Spleen (tissue), 11 donors: Measurements from ENCODE around the gene MYO3A. TPM values are rescaled to one million over a fixed set of nuclear protein-coding genes. Genes with fewer than 3 reads are reported as not detected.

Source experiments
- DNase-seq: peaks from one replicate; pipeline ENCODE4 v3.0.0-alpha.2; 2020
- H3K27ac ChIP-seq, 8 donors: fragments of 200-600 bp; sonication (generic) in 7 of 8; 1 replicate in 4 of 8; 2 replicates in 4 of 8; pipeline versions ENCODE4 v1.5.0 to v1.8.0; 2016 to 2021; ENCODE audit warnings: inconsistent platforms in 4 of 8, mild to moderate bottlenecking in 4 of 8, moderate library complexity in 1 of 8
- H3K27me3 ChIP-seq, 7 donors: fragments of 200-600 bp; sonication (generic) in 6 of 7; replicated peaks in 1 of 7; 1 replicate in 4 of 7; 2 replicates in 3 of 7; pipeline versions ENCODE4 v1.5.0 to v1.8.0; 2016 to 2021; ENCODE audit warnings: inconsistent platforms in 3 of 7, mild to moderate bottlenecking in 1 of 7
- H3K36me3 ChIP-seq, 6 donors: fragments of 200-600 bp; sonication (generic) in 5 of 6; 1 replicate in 4 of 6; 2 replicates in 2 of 6; pipeline versions ENCODE4 v1.5.0 to v1.8.0; 2016 to 2021; ENCODE audit warnings: inconsistent platforms in 2 of 6
- H3K4me1 ChIP-seq, 6 donors: fragments of 200-600 bp; sonication (generic) in 5 of 6; 1 replicate in 3 of 6; 2 replicates in 3 of 6; pipeline versions ENCODE4 v1.5.0 to v1.8.0; 2016 to 2021; ENCODE audit warnings: inconsistent platforms in 3 of 6
- H3K4me3 ChIP-seq, 8 donors: fragments of 200-600 bp; sonication (generic) in 7 of 8; 1 replicate in 4 of 8; 2 replicates in 4 of 8; pipeline versions ENCODE4 v1.5.0 to v1.8.0; 2016 to 2021; ENCODE audit warnings: inconsistent platforms in 4 of 8, mild to moderate bottlenecking in 4 of 8, moderate library complexity in 2 of 8
- H3K9me3 ChIP-seq, 8 donors: fragments of 200-600 bp; sonication (generic) in 7 of 8; 1 replicate in 4 of 8; 2 replicates in 4 of 8; pipeline versions ENCODE4 v1.5.0 to v1.8.0; 2016 to 2021; ENCODE audit warnings: inconsistent platforms in 4 of 8
- POLR2A ChIP-seq, 3 donors: fragments of 450-650 bp; IDR thresholded peaks; one replicate each; pipeline ENCODE4 v1.5.1; 2017; ENCODE audit warnings: antibody characterized with exemption in 3 of 3, mild to moderate bottlenecking in 1 of 3
- POLR2AphosphoS5 ChIP-seq, 3 donors: sonication (generic); formaldehyde crosslinking; IDR thresholded peaks; one replicate each; pipeline ENCODE4 v1.5.1; 2017; ENCODE audit warnings: antibody characterized with exemption in 3 of 3
- WGBS, 5 donors: extraction: QIAGEN DNeasy Blood & Tissue Kit in 3 of 5; methylation state at CpG; one replicate each; pipeline versions ENCODE4 v1.1.5 to v1.1.7; 2013 to 2018; 5-methylcytosine and 5-hydroxymethylcytosine counted together
- intact Hi-C: fragments of 100-400 bp; cut with DNase I; formaldehyde crosslinking; loops from one replicate; pipeline ENCODE4 v1.15.0; 2023; ENCODE audit warnings: low total_unique reads
- polyA plus RNA-seq, 3 donors: library from polyadenylated mRNA; stranded (reverse); fragments of 200-250 nt; gene quantifications; one replicate each; pipeline ENCODE4 v1.2.1, GENCODE V29; 2013
- total RNA-seq, 7 donors: library from RNA; depleted of rRNA in 3 of 7; stranded (reverse); fragments of >200 nt in 3 of 7; fragmentation: NEBNext Ultra II Directional in 4 of 7; extraction: Animal tissue kit (Norgen Biotek cat#: 25700) in 4 of 7; gene quantifications; one replicate each; pipeline versions ENCODE4 v1.1.0 to v1.2.1, GENCODE V29; 2016 to 2021
- TF ChIP-seq, protein P1 (sequence below), 11 experiments: fragments of 200-600 bp in 7 of 11; fragments of 450-650 bp in 4 of 11; sonication (generic) in 4 of 11; IDR thresholded peaks in 8 of 11; conservative IDR thresholded peaks in 3 of 11; 1 replicate in 7 of 11; 2 replicates in 4 of 11; pipeline versions ENCODE4 v1.4.0 to v1.8.0; 2016 to 2021; ENCODE audit warnings: antibody characterized with exemption in 11 of 11, inconsistent platforms in 4 of 11, mild to moderate bottlenecking in 1 of 11
- donor health status: healthy with polysubstance abuse.
- donor health status: DM: no; HTN: no; CAD: no; lungs with moderate emphysema.
- donor health status: DM: no; HTN: no; CAD: no.
- donor health status: Bipolar disorder and iron deficiency.
- donor health status: healthy.
- donor health status: DM: no; HTN: no; CAD: no.
- donor health status: DM: yes; HTN: yes; CAD: no.

Gene MYO3A
- total and polyA plus RNA-seq, 10 donors, result 0.09 to 1.3 (median 0.34) TPM; not detected in 1

DNA sequence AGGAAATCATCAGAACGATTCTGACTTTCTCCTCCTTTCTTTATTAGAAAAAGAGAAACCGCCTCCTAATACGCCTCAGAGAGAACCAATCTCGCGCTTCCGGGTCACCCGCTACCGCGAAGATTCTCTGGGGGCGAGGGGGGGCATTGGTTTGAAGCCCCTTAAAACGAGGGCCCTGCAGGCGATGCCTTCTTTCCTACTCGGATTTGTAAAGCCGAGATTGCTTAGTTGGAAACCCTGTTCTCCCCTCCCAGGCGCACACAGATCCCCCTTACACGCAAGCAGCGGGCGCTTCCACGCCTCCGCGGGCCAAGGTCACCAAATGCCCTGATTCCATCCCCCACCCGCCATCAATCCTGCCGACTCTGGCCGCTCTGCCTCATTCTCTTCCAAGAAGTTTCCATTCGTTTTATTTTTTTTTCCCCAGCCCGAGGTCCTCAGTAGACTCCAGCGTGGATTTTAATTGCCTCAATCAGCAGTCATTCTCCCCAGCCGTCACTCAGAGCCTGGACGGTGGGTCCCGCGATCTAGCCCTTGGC is 281.4 kb downstream of the MYO3A start:
- 2 to 6% (median 3%) methylated on average over 31 of the region's 31 CpGs for WGBS, 5 donors
- TF ChIP-seq, protein P1, sequence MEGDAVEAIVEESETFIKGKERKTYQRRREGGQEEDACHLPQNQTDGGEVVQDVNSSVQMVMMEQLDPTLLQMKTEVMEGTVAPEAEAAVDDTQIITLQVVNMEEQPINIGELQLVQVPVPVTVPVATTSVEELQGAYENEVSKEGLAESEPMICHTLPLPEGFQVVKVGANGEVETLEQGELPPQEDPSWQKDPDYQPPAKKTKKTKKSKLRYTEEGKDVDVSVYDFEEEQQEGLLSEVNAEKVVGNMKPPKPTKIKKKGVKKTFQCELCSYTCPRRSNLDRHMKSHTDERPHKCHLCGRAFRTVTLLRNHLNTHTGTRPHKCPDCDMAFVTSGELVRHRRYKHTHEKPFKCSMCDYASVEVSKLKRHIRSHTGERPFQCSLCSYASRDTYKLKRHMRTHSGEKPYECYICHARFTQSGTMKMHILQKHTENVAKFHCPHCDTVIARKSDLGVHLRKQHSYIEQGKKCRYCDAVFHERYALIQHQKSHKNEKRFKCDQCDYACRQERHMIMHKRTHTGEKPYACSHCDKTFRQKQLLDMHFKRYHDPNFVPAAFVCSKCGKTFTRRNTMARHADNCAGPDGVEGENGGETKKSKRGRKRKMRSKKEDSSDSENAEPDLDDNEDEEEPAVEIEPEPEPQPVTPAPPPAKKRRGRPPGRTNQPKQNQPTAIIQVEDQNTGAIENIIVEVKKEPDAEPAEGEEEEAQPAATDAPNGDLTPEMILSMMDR (IDR thresholded peaks at IDR 0.05 in 8 of 11, conservative IDR thresholded peaks at IDR 0.05 in 3 of 11), result no peak
- TF ChIP-seq POLR2A (IDR thresholded peaks at IDR 0.05) (no peak), POLR2AphosphoS5 (IDR thresholded peaks at IDR 0.05) (no peak)
- H3K9me3 ChIP-seq, result no peaks in the 10 kb centered on the region
- peaks cover 19 to 43% (median 37%) of the 10 kb centered on the region in 6 donors for H3K4me1 ChIP-seq
- intact Hi-C loops, result no loop called here
- no peak for DNase-seq
- H3K27me3 ChIP-seq, result peaks cover 19 to 100% (median 98%) of the 10 kb centered on the region in 7 donors
- peak overlapping the region in 7 of 8 donors; percentile 6 to 51 (median 20) for H3K4me3 ChIP-seq
- H3K36me3 ChIP-seq, result no peaks in the 10 kb centered on the region
- H3K27ac ChIP-seq, result no peak overlapping the region

DNA sequence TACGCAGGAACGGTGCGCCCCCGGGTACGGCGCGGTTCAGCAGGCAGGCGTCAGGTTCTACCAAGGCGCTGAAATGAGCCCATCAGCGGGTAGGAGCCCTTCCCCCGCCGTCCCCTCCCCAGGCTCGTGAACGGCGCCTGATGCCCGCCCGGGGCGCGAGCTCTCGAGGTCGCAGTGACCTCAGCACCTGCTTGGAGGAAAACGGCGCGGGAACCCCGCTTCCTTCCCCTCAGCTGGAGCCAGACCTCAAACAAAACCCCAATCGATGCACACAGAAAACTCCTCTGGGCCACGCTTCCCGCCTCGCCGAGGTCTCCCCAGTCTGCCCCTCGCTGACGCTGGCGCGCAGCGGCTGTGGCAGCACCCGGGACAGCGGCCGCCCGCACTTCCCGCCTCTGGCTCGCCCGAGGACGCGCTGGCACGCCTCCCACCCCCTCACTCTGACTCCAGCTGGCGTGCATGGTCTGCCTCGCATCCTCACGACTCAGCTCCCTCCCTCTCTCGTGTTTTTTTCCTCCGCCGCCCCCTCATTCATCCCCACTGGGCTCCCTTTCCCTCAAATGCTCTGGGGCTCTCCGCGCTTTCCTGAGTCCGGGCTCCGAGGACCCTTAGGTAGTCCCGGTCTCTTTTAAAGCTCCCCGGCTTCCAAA is 282.0 kb downstream of the MYO3A start:
- WGBS, 5 donors, result 1 to 2% (median 2%) methylated on average over 45 to 57 of the region's 57 CpGs
- Histone ChIP-seq H3K4me1 (peaks cover 19 to 43% (median 37%) of the 10 kb centered on the region in 6 donors), H3K4me3 (peak overlapping the region in 7 of 8 donors; percentile 1 to 51 (median 20)), H3K27me3 (peaks cover 19 to 100% (median 97%) of the 10 kb centered on the region in 7 donors), H3K36me3 (no peaks in the 10 kb centered on the region), H3K9me3 (no peaks in the 10 kb centered on the region), H3K27ac (no peak overlapping the region)
- TF ChIP-seq POLR2AphosphoS5 (IDR thresholded peaks at IDR 0.05) (no peak), POLR2A (IDR thresholded peaks at IDR 0.05) (no peak)
- TF ChIP-seq, protein P1 (IDR thresholded peaks at IDR 0.05 in 8 of 11, conservative IDR thresholded peaks at IDR 0.05 in 3 of 11), result no peak
- intact Hi-C loops, result no loop called here
- no peak for DNase-seq

DNA sequence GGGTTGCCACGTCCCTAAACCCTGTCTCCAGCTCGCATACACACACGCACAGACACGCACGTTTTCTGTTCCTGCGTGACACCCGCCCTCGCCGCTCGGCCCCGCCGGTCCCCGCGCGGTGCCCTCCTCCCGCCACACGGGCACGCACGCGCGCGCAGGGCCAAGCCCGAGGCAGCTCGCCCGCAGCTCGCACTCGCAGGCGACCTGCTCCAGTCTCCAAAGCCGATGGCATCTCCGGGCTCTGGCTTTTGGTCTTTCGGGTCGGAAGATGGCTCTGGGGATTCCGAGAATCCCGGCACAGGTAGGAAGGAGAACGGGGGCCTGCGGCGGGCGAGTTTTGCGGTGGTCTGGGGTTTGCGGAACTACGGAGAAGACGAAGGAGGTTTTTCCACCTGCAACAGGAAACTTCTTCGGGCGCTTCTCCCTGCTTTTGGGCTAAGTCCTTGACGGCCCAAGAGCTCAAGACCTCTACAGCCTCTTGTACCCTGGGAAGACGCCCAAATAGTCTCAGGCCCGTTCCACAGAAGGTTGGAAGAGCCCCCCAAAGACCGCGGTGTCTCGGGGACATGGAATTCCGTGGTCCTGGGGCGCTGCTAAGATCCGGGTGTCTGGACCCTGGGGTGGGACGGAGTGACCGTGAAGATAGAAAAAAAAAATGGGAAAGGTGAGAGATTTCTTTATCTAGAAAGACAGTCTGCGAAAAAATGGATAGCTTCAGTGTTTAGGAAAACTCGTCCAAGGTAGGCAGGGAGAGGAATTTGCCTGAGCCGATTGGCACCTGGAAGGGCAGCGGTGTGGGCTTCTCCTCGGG is 282.8 kb downstream of the MYO3A start, which contains the start of gene GAD2:
GAD2 (plus strand) TSS at position 190 of the 811 bp plus-strand sequence; CDS start at position 226, 36 bp downstream.
- TF ChIP-seq POLR2AphosphoS5 (IDR thresholded peaks at IDR 0.05) (no peak), POLR2A (IDR thresholded peaks at IDR 0.05) (no peak)
- TF ChIP-seq, protein P1 (IDR thresholded peaks at IDR 0.05 in 8 of 11, conservative IDR thresholded peaks at IDR 0.05 in 3 of 11), result no peak
- DNase-seq, result no peak
- H3K27me3 ChIP-seq, result peaks cover 16 to 100% (median 95%) of the 10 kb centered on the region in 7 donors
- H3K27ac ChIP-seq, result no peak within 1 kb of the TSS
- no peaks in the 10 kb centered on the region for H3K36me3 ChIP-seq
- intact Hi-C loops, result no loop called here
- H3K4me1 ChIP-seq, result peaks cover 19 to 43% (median 37%) of the 10 kb centered on the region in 6 donors
- H3K4me3 ChIP-seq, result peak within 1 kb of the TSS in 7 of 8 donors; percentile 1 to 51 (median 21)
- no peaks in the 10 kb centered on the region for H3K9me3 ChIP-seq
- WGBS, 5 donors, result 2 to 4% (median 4%) methylated on average over 44 to 60 of the region's 60 CpGs
